Bronchus fibroblast of lung (primary cell): ENCODE measurements around the gene KRT72. TPM values are rescaled to one million over a fixed set of nuclear protein-coding genes. Genes with fewer than 3 reads are reported as not detected.

Source experiments
- total RNA-seq: library from RNA; depleted of rRNA; stranded (reverse); fragments of >200 nt; gene quantifications from 2 replicates; pipeline ENCODE4 v1.2.3, GENCODE V29; 2015

The KRT72 gene
- total RNA-seq, result not detected in 2 replicates

GRCh38 chr12:52600941-52601481, at the start of gene KRT72:
TSS of gene KRT72 (minus strand) at chr12:52601463. CDS start at chr12:52601452, 11 bp downstream.

GRCh38 chr12:52618216-52618615, 17.0 kb upstream of the KRT72 start, which contains the start of gene KRT73:
TSS of gene KRT73 (minus strand) at chr12:52618559. CDS start at chr12:52618524, 35 bp downstream.

GRCh38 chr12:52573743-52574142, 27.5 kb downstream of the KRT72 start, which contains the start of gene KRT74:
TSS of gene KRT74 (minus strand) at chr12:52573843. CDS start at chr12:52573777, 66 bp downstream.

GRCh38 chr12:52552681-52553195, 48.5 kb downstream of the KRT72 start, which contains the start of gene KRT71:
TSS of gene KRT71 (minus strand) at chr12:52553145. CDS start at chr12:52553077, 68 bp downstream.

Other genes starting within 250 kb of the KRT72 start
- not detected in 2 replicates for gene KRT85, start 234.0 kb downstream of the KRT72 start, total RNA-seq
- not detected in 2 replicates for gene KRT84, start 215.8 kb downstream of the KRT72 start, total RNA-seq
- not detected in 2 replicates for gene KRT82, start 195.1 kb downstream of the KRT72 start, total RNA-seq
- not detected in 2 replicates for gene KRT75, start 167.1 kb downstream of the KRT72 start, total RNA-seq
- gene KRT6B, start 149.3 kb downstream of the KRT72 start, total RNA-seq, result not detected in 2 replicates
- gene KRT6C, start 127.7 kb downstream of the KRT72 start, total RNA-seq, result not detected in 2 replicates
- 0.17 and 0.30 TPM in 2 replicates for gene KRT6A, start 108.2 kb downstream of the KRT72 start, total RNA-seq
- 0.17 TPM in 1 of 2 replicates, not detected in the other for gene KRT5, start 81.1 kb downstream of the KRT72 start, total RNA-seq
- not detected in 2 replicates for gene KRT71, start 48.3 kb downstream of the KRT72 start, total RNA-seq
- not detected in 2 replicates for gene KRT74, start 27.6 kb downstream of the KRT72 start, total RNA-seq
- gene KRT73, start 17.1 kb upstream of the KRT72 start, total RNA-seq, result not detected in 2 replicates
- gene KRT2, start 50.7 kb upstream of the KRT72 start, total RNA-seq, result not detected in 2 replicates
- not detected in 2 replicates for gene KRT1, start 78.9 kb upstream of the KRT72 start, total RNA-seq
- not detected in 2 replicates for gene KRT77, start 102.1 kb upstream of the KRT72 start, total RNA-seq
- not detected in 2 replicates for gene KRT76, start 175.9 kb upstream of the KRT72 start, total RNA-seq
- gene KRT3, start 194.7 kb upstream of the KRT72 start, total RNA-seq, result not detected in 2 replicates
- not detected in 2 replicates for gene KRT4, start 212.7 kb upstream of the KRT72 start, total RNA-seq
- not detected in 2 replicates for gene KRT79, start 232.8 kb upstream of the KRT72 start, total RNA-seq
- gene KRT78, start 247.5 kb upstream of the KRT72 start, total RNA-seq, result not detected in 2 replicates